Chondrocyte (in vitro differentiated cells): ENCODE results near the gene EIF4E1B. TPM values are rescaled to one million over a fixed set of nuclear protein-coding genes. Genes with fewer than 3 reads are reported as not detected.

Experiments used
- DNase-seq: peaks from one replicate; pipeline ENCODE4 v3.0.0; 2021; ENCODE audit warnings: mixed read lengths, low spot score
- H3K27ac Mint-ChIP-seq: one replicate; pipeline ENCODE4 v1.8.0; 2021; ENCODE audit warnings: mild to moderate bottlenecking, moderate library complexity, mixed read lengths; ENCODE audit not compliant: unreplicated experiment
- H3K27me3 Mint-ChIP-seq: 2 replicates; pipeline ENCODE4 v1.8.0; 2021; ENCODE audit warnings: low read depth, mixed read lengths
- H3K36me3 Mint-ChIP-seq: 2 replicates; pipeline ENCODE4 v1.8.0; 2021; ENCODE audit warnings: low read depth, mixed read lengths
- H3K4me1 Mint-ChIP-seq: 2 replicates; pipeline ENCODE4 v1.8.0; 2021; ENCODE audit warnings: low read depth, mild to moderate bottlenecking, mixed read lengths
- H3K4me3 Mint-ChIP-seq: one replicate; pipeline ENCODE4 v1.8.0; 2021; ENCODE audit warnings: mild to moderate bottlenecking, moderate library complexity, mixed read lengths; ENCODE audit not compliant: unreplicated experiment
- H3K9me3 Mint-ChIP-seq: 2 replicates; pipeline ENCODE4 v1.8.0; 2021; ENCODE audit warnings: low read depth, mixed read lengths
- CTCF ChIP-seq: fragments of 200-600 bp; sonication (generic); IDR thresholded peaks from 2 replicates; pipeline ENCODE4 v1.5.0; 2021; ENCODE audit warnings: antibody characterized with exemption, mild to moderate bottlenecking, moderate library complexity
- long read RNA-seq: library from polyadenylated mRNA; stranded (forward); transcript quantifications from one replicate; pipeline ENCODE4 v2.0.0, GENCODE V29; 2021
- total RNA-seq: library from RNA; stranded (reverse); gene quantifications from 3 replicates; pipeline ENCODE4 v1.2.1, GENCODE V29; 2021

EIF4E1B gene, protein sequence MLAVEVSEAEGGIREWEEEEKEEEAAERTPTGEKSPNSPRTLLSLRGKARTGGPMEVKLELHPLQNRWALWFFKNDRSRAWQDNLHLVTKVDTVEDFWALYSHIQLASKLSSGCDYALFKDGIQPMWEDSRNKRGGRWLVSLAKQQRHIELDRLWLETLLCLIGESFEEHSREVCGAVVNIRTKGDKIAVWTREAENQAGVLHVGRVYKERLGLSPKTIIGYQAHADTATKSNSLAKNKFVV
- not detected in 3 replicates for total RNA-seq
- long read RNA-seq = 0 reads

DNA sequence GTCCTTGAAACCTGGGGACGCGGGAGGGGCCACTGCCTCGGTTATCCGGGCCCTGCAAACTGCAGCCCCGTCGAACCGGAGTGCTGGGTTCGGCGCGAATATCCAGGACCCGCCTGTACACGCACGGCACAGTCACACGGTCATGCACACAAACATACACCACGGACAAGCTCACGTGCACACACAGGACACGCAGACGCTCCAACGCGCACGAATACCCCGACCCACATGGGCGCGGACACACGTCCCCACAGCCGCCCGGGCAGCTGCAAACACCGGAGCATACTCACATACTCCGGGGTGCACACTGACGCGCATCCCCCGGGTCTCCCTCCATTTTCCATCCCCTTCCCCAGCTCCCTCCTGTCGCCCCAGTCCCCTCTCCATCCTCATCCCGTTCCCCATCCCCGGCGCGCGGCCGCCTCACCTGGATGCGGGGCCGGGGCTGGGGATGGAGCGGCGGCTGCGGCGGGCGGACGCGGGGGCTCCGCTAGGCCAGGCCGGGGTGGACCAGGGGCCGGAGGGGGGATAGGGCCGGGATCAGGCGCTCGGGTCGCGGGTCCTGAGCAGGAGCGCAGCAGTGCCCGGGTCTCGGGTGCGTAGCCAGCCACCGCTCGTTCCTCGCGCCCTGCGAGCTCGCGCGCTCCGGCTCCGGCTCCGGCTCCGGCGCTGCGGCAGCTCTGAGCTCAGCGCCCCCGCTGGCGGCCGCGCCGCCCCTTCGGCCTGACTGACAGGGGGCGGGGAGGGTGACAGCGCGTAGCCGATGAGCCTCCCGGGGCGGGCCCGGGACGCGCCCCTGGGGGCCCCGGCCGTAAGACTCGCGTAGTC lies at the start of gene EIF4E1B, which contains the start of gene SNCB:
Gene EIF4E1B (plus strand): TSS at position 823 of the 828 bp plus-strand sequence. CDS start 12,113 bp downstream, outside the sequence.
Gene SNCB (minus strand): TSS at position 682 of the 828 bp plus-strand sequence. CDS start 880 bp downstream, outside the sequence.
- H3K9me3 Mint-ChIP-seq = no peaks in the 10 kb centered on the region
- H3K4me3 Mint-ChIP-seq = peak within 1 kb of the TSS; percentile 62
- no peak for DNase-seq
- H3K27me3 Mint-ChIP-seq = peaks cover 67% of the 10 kb centered on the region
- TF ChIP-seq CTCF = peak; percentile 49
- no peak within 1 kb of the TSS for H3K27ac Mint-ChIP-seq
- H3K4me1 Mint-ChIP-seq = peaks cover 9% of the 10 kb centered on the region
- H3K36me3 Mint-ChIP-seq = peaks cover 2% of the 10 kb centered on the region

DNA sequence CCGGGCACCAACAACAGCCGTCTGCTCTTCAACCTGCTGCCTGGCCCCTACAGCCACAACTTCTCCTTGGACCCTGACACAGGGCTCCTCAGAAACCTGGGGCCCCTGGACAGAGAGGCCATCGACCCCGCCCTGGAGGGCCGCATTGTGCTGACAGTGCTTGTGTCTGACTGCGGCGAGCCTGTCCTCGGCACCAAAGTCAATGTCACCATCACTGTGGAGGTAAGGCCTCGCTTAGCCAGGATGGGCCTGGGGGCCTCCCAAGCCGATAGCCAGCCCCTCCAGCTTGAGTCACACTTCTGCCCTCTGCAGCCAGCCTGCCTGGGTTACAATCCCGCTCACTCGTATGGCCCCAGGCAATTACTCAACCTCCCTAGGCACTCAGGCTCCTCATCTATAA lies 49.1 kb upstream of the EIF4E1B start:
- H3K4me3 Mint-ChIP-seq = no peak overlapping the region
- no peak for TF ChIP-seq CTCF
- H3K4me1 Mint-ChIP-seq = no peaks in the 10 kb centered on the region

DNA sequence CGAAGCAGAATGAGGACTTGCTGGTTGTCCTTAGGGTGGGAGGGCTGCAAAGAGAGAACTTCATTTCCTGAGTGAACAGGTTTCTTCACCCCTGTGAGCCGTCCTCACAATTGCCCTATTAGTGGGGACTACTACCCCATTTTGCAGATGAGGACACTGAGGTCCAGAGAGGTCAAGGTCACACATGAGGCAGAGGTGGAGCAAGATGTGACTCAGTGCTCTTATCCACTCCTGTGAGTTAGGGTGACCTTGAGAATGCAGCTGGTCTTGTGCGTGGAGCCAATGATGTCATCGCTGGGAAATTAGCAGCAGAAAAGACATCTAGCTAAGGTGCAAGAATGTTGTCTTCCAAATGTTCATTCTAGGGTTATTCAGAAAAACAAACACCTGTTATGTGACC lies 47.4 kb upstream of the EIF4E1B start:
- Mint-ChIP-seq H3K27ac (no peak overlapping the region), H3K27me3 (no peaks in the 10 kb centered on the region), H3K9me3 (peaks cover 5% of the 10 kb centered on the region), H3K36me3 (no peaks in the 10 kb centered on the region), H3K4me3 (no peak overlapping the region), H3K4me1 (no peaks in the 10 kb centered on the region)
- no peak for TF ChIP-seq CTCF
- no peak for DNase-seq

More for the DNA sequence above, 49.1 kb upstream of the EIF4E1B start:
- H3K27ac Mint-ChIP-seq = no peak overlapping the region
- no peaks in the 10 kb centered on the region for H3K36me3 Mint-ChIP-seq
- no peak for DNase-seq
- peaks cover 5% of the 10 kb centered on the region for H3K9me3 Mint-ChIP-seq
- no peaks in the 10 kb centered on the region for H3K27me3 Mint-ChIP-seq

GRCh38 chr5:176587398-176587797 lies 43.1 kb upstream of the EIF4E1B start:
- Mint-ChIP-seq H3K4me3 (no peak overlapping the region), H3K9me3 (peaks cover 5% of the 10 kb centered on the region), H3K27ac (no peak overlapping the region), H3K4me1 (no peaks in the 10 kb centered on the region), H3K27me3 (peaks cover 2% of the 10 kb centered on the region), H3K36me3 (no peaks in the 10 kb centered on the region)
- no peak for TF ChIP-seq CTCF
- DNase-seq = no peak

DNA sequence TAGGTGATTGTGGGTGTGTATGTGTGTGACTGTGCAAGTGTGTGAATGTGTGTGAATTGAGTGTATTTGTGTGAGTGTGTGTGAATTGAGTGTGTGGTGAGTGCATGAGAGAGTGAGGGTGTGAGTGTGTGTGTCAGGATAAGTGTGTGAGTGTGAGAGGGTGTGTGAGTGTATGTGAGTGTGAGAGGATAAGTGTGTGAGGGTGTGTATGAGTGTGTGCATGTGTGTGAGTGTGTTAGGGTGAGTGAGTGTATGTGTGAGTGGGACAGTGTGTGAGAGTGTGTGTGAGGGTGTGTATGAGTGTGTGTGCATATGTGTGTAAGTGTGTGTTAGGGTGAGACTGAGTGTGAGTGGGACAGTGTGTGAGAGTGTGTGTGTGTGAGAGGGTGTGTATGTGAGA lies 42.2 kb upstream of the EIF4E1B start:
- Mint-ChIP-seq H3K4me1 (no peaks in the 10 kb centered on the region), H3K9me3 (peaks cover 5% of the 10 kb centered on the region), H3K27me3 (peaks cover 2% of the 10 kb centered on the region), H3K4me3 (no peak overlapping the region), H3K36me3 (no peaks in the 10 kb centered on the region), H3K27ac (no peak overlapping the region)
- no peak for DNase-seq
- TF ChIP-seq CTCF = no peak
